ENCODE data around the gene TTC29.

Gene TTC29

GRCh38 chr4:146957237-146957636, 11.6 kb upstream of the TTC29 start:
- no peak overlapping the region for H3K4me3 ChIP-seq (ENCODE audit: low read depth, low read length)
- no peaks in the 10 kb centered on the region for H3K9me3 ChIP-seq (ENCODE audit: control insufficient read depth, insufficient read depth, low read depth, low read length)
- H3K27ac ChIP-seq (ENCODE audit: extremely low read depth, low read depth, low read length) = no peak overlapping the region
- H3K4me1 ChIP-seq (ENCODE audit: control insufficient read depth, insufficient read depth, low read length) = peaks cover 6% of the 10 kb centered on the region; the same call in 1 of the 2 replicates
- TF ChIP-seq ZNF114 (tag by site-specific recombination; IDR thresholded peaks at IDR 0.05) (no peak), ZNF391 (tag by site-specific recombination; IDR thresholded peaks at IDR 0.05; ENCODE audit: borderline replicate concordance, low read depth) (no peak), ZNF530 (tag by site-specific recombination; IDR thresholded peaks at IDR 0.05; ENCODE audit: low read depth) (no peak), PATZ1 (tag by site-specific recombination; IDR thresholded peaks at IDR 0.05) (no peak), ZNF449 (tag by site-specific recombination; IDR thresholded peaks at IDR 0.05) (no peak), INSM2 (tag by site-specific recombination; IDR thresholded peaks at IDR 0.05) (no peak), SALL2 (tag by site-specific recombination; IDR thresholded peaks at IDR 0.05; ENCODE audit: borderline replicate concordance) (no peak), ZNF280D (tag by site-specific recombination; IDR thresholded peaks at IDR 0.05) (no peak), ZNF558 (tag by site-specific recombination; IDR thresholded peaks at IDR 0.05) (no peak), ZNF433 (tag by site-specific recombination; IDR thresholded peaks at IDR 0.05; ENCODE audit: low read depth) (no peak), ZNF521 (tag by site-specific recombination; IDR thresholded peaks at IDR 0.05) (no peak), ZNF423 (tag by site-specific recombination; IDR thresholded peaks at IDR 0.05) (no peak), SP7 (tag by site-specific recombination; IDR thresholded peaks at IDR 0.05) (no peak), ZNF544 (tag by site-specific recombination; IDR thresholded peaks at IDR 0.05) (no peak), GLI2 (tag by site-specific recombination; IDR thresholded peaks at IDR 0.05; ENCODE audit: borderline replicate concordance, low read depth) (no peak), ZBTB44 (tag by site-specific recombination; IDR thresholded peaks at IDR 0.05) (no peak), ZNF175 (tag by site-specific recombination; IDR thresholded peaks at IDR 0.05) (no peak), ZNF623 (tag by site-specific recombination; IDR thresholded peaks at IDR 0.05) (no peak)
- H3K36me3 ChIP-seq (ENCODE audit: control insufficient read depth in 2 of 2, insufficient read depth in 1 of 2, low read length in 2 of 2) = no peaks in the 10 kb centered on the region
- ChIA-PET CTCF (no interaction called here), POLR2A (no interaction called here)

All from HEK293 (cell line).